OCI-LY7 (cell line): ENCODE measurements around the gene PDE11A.

Source experiments
- CTCF ChIP-seq: fragments of 200-600 bp; sonication (generic); conservative IDR thresholded peaks from 2 replicates; pipeline ENCODE4 v1.5.1; 2014; ENCODE audit warnings: mild to moderate bottlenecking, antibody characterized with exemption, low read length, moderate library complexity, mixed read lengths
- EZH2phosphoT487 ChIP-seq: fragments of 200-600 bp; sonication (generic); IDR thresholded peaks from 2 replicates; pipeline ENCODE4 v1.6.1; 2018; ENCODE audit warnings: low read depth, borderline replicate concordance, mild to moderate bottlenecking, mixed run types, antibody characterized with exemption, low read length, moderate library complexity, mixed read lengths

- TF ChIP-seq CTCF (no peak), EZH2phosphoT487 (no peak)
Observed at GRCh38 chr2:177880285-177880684, 192.3 kb downstream of the PDE11A start.
